SK-N-SH treated with all-trans-retinoic acid at 6 μM for 48 hours (cell line): Measurements from ENCODE around the gene KHDRBS2.
A peak's percentile ranks its signal among the peaks of the same experiment; 100 is the strongest.

Experiments
- ATAC-seq: fragments of 200-7000 bp; cut with Tn5 transposase; 3 replicates; pipeline ENCODE4 v1.9.1; 2020; ENCODE audit warnings: mild to moderate bottlenecking, moderate library complexity
- ARNTL ChIP-seq: fragments of 450-650 bp; formaldehyde crosslinking; IDR thresholded peaks from 2 replicates; pipeline ENCODE4 v1.5.0; 2020; ENCODE audit warnings: low read depth, mild to moderate bottlenecking, moderate library complexity, borderline replicate concordance
- BACH2 ChIP-seq: fragments of 250-450 bp; sonication (Bioruptor Pico); IDR thresholded peaks from 2 replicates; pipeline ENCODE4 v1.9.0; 2021; ENCODE audit warnings: mild to moderate bottlenecking, borderline replicate concordance
- CSDC2 ChIP-seq: fragments of 250-450 bp; sonication (Bioruptor Pico); IDR thresholded peaks from 2 replicates; pipeline ENCODE4 v1.5.0; 2020; ENCODE audit warnings: mild to moderate bottlenecking, moderate library complexity
- ESRRG ChIP-seq: fragments of 250-450 bp; sonication (Bioruptor Pico); IDR thresholded peaks from 2 replicates; pipeline ENCODE4 v1.6.1; 2021; ENCODE audit warnings: mild to moderate bottlenecking
- GLIS3 ChIP-seq: fragments of 250-450 bp; sonication (Bioruptor Pico); IDR thresholded peaks from 2 replicates; pipeline ENCODE4 v1.5.0; 2020; ENCODE audit warnings: mild to moderate bottlenecking, moderate library complexity
- ISL1 ChIP-seq: fragments of 250-450 bp; sonication (Bioruptor Pico); IDR thresholded peaks from 2 replicates; pipeline ENCODE4 v2.1.2; 2022; ENCODE audit warnings: mild to moderate bottlenecking, moderate library complexity
- PATZ1 ChIP-seq: fragments of 250-450 bp; sonication (Bioruptor Pico); IDR thresholded peaks from 2 replicates; pipeline ENCODE4 v1.8.0; 2020; ENCODE audit warnings: mild to moderate bottlenecking, moderate library complexity, borderline replicate concordance
- POU6F1 ChIP-seq: fragments of 250-450 bp; sonication (Bioruptor Pico); IDR thresholded peaks from 2 replicates; pipeline ENCODE4 v1.8.0; 2021; ENCODE audit warnings: low read depth, mild to moderate bottlenecking, moderate library complexity, borderline replicate concordance
- PPARA ChIP-seq: fragments of 250-450 bp; sonication (Bioruptor Pico); IDR thresholded peaks from 2 replicates; pipeline ENCODE4 v1.5.0; 2020; ENCODE audit warnings: mild to moderate bottlenecking, borderline replicate concordance
- RARB ChIP-seq: fragments of 250-450 bp; sonication (Bioruptor Pico); IDR thresholded peaks from 2 replicates; pipeline ENCODE4 v1.8.0; 2021; ENCODE audit warnings: mild to moderate bottlenecking, moderate library complexity
- SNAI2 ChIP-seq: fragments of 250-450 bp; sonication (Bioruptor Pico); IDR thresholded peaks from 2 replicates; pipeline ENCODE4 v1.5.0; 2020; ENCODE audit warnings: mild to moderate bottlenecking, moderate library complexity
- TCF4 ChIP-seq: fragments of 250-450 bp; sonication (Bioruptor Pico); IDR thresholded peaks from 2 replicates; pipeline ENCODE4 v1.8.0; 2021; ENCODE audit warnings: mild to moderate bottlenecking, moderate library complexity, borderline replicate concordance
- TOX ChIP-seq: fragments of 250-450 bp; sonication (Bioruptor Pico); IDR thresholded peaks from 2 replicates; pipeline ENCODE4 v1.8.0; 2021; ENCODE audit warnings: mild to moderate bottlenecking, moderate library complexity, borderline replicate concordance
- ZC3H10 ChIP-seq: fragments of 250-450 bp; sonication (Bioruptor Pico); IDR thresholded peaks from 2 replicates; pipeline ENCODE4 v1.5.1; 2021; ENCODE audit warnings: mild to moderate bottlenecking, moderate library complexity
- ZFP30 ChIP-seq: fragments of 450-650 bp; formaldehyde crosslinking; IDR thresholded peaks from 2 replicates; pipeline ENCODE4 v1.5.0; 2022; ENCODE audit warnings: mild to moderate bottlenecking, moderate library complexity
- ZNF565 ChIP-seq: fragments of 450-650 bp; formaldehyde crosslinking; conservative IDR thresholded peaks from 2 replicates; pipeline ENCODE4 v1.5.0; 2020; ENCODE audit warnings: low read depth, mild to moderate bottlenecking, moderate library complexity
- ZNF70 ChIP-seq: fragments of 450-650 bp; formaldehyde crosslinking; IDR thresholded peaks from 2 replicates; pipeline ENCODE4 v1.5.0; 2020; ENCODE audit warnings: mild to moderate bottlenecking, moderate library complexity
- TF ChIP-seq, protein P1 (sequence below): fragments of 250-450 bp; sonication (Bioruptor Pico); IDR thresholded peaks from 2 replicates; pipeline ENCODE4 v1.5.1; 2020; ENCODE audit warnings: low read depth, mild to moderate bottlenecking, moderate library complexity
- TF ChIP-seq, protein P2 (sequence below): fragments of 250-450 bp; sonication (Bioruptor Pico); IDR thresholded peaks from 2 replicates; pipeline ENCODE4 v1.5.1; 2021; ENCODE audit warnings: mild to moderate bottlenecking, moderate library complexity
- TF ChIP-seq, protein P3 (sequence below): fragments of 250-450 bp; sonication (Bioruptor Pico); IDR thresholded peaks from 2 replicates; pipeline ENCODE4 v1.5.0; 2020; ENCODE audit warnings: mild to moderate bottlenecking, moderate library complexity

Gene KHDRBS2

GRCh38 chr6:62167736-62168135, 118.3 kb downstream of the KHDRBS2 start (continued):
- TF ChIP-seq, protein P1, sequence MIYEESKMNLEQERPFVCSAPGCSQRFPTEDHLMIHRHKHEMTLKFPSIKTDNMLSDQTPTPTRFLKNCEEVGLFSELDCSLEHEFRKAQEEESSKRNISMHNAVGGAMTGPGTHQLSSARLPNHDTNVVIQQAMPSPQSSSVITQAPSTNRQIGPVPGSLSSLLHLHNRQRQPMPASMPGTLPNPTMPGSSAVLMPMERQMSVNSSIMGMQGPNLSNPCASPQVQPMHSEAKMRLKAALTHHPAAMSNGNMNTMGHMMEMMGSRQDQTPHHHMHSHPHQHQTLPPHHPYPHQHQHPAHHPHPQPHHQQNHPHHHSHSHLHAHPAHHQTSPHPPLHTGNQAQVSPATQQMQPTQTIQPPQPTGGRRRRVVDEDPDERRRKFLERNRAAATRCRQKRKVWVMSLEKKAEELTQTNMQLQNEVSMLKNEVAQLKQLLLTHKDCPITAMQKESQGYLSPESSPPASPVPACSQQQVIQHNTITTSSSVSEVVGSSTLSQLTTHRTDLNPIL (CRISPR knock-in tag) = no peak
- TF ChIP-seq ESRRG (CRISPR knock-in tag) = no peak
- no peak for TF ChIP-seq RARB
- TF ChIP-seq ARNTL = no peak
- no peak for TF ChIP-seq ZC3H10 (CRISPR knock-in tag)

DNA sequence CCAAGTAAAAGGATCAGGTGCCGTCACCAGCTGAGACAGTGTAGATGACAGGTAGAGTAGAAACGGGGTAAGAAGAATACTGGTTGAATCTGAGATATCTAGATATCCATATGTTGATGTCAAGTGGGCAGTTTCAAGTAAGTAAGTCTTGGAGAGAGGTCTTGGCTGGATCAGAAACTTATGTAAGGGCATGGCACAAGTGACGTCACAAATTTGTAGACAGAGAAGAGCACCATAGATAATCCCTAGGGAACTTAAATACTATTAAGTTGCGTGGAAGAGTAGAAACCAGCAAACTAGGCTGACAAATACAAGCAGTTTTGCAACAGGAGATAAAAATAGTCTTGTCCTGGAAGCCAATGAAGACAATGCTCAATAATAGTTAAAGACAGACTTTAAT, 123.2 kb downstream of the KHDRBS2 start:
- ATAC-seq = no peak
- TF ChIP-seq, protein P1 (CRISPR knock-in tag) = no peak
- no peak for TF ChIP-seq ARNTL
- TF ChIP-seq ESRRG (CRISPR knock-in tag) = no peak
- no peak for TF ChIP-seq ZC3H10 (CRISPR knock-in tag)
- TF ChIP-seq RARB = no peak
- no peak for TF ChIP-seq TOX (CRISPR knock-in tag)
- no peak for TF ChIP-seq ZFP30 (CRISPR knock-in tag)
- no peak for TF ChIP-seq ZNF565 (CRISPR knock-in tag)
- TF ChIP-seq ZNF70 (CRISPR knock-in tag) = no peak
- no peak for TF ChIP-seq CSDC2 (CRISPR knock-in tag)
- TF ChIP-seq, protein P2, sequence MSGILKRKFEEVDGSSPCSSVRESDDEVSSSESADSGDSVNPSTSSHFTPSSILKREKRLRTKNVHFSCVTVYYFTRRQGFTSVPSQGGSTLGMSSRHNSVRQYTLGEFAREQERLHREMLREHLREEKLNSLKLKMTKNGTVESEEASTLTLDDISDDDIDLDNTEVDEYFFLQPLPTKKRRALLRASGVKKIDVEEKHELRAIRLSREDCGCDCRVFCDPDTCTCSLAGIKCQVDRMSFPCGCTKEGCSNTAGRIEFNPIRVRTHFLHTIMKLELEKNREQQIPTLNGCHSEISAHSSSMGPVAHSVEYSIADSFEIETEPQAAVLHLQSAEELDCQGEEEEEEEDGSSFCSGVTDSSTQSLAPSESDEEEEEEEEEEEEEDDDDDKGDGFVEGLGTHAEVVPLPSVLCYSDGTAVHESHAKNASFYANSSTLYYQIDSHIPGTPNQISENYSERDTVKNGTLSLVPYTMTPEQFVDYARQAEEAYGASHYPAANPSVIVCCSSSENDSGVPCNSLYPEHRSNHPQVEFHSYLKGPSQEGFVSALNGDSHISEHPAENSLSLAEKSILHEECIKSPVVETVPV (CRISPR knock-in tag) = no peak
- no peak for TF ChIP-seq PATZ1 (CRISPR knock-in tag)
- no peak for TF ChIP-seq PPARA (CRISPR knock-in tag)

- no peak for ATAC-seq
- TF ChIP-seq ZNF565 (CRISPR knock-in tag) (no peak), GLIS3 (CRISPR knock-in tag) (no peak), BACH2 (CRISPR knock-in tag) (no peak)
- TF ChIP-seq, protein P3, sequence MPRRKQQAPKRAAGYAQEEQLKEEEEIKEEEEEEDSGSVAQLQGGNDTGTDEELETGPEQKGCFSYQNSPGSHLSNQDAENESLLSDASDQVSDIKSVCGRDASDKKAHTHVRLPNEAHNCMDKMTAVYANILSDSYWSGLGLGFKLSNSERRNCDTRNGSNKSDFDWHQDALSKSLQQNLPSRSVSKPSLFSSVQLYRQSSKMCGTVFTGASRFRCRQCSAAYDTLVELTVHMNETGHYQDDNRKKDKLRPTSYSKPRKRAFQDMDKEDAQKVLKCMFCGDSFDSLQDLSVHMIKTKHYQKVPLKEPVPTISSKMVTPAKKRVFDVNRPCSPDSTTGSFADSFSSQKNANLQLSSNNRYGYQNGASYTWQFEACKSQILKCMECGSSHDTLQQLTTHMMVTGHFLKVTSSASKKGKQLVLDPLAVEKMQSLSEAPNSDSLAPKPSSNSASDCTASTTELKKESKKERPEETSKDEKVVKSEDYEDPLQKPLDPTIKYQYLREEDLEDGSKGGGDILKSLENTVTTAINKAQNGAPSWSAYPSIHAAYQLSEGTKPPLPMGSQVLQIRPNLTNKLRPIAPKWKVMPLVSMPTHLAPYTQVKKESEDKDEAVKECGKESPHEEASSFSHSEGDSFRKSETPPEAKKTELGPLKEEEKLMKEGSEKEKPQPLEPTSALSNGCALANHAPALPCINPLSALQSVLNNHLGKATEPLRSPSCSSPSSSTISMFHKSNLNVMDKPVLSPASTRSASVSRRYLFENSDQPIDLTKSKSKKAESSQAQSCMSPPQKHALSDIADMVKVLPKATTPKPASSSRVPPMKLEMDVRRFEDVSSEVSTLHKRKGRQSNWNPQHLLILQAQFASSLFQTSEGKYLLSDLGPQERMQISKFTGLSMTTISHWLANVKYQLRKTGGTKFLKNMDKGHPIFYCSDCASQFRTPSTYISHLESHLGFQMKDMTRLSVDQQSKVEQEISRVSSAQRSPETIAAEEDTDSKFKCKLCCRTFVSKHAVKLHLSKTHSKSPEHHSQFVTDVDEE (CRISPR knock-in tag) = no peak
These were observed 133.2 kb downstream of the KHDRBS2 start for GRCh38 chr6:62152796-62153195.

DNA sequence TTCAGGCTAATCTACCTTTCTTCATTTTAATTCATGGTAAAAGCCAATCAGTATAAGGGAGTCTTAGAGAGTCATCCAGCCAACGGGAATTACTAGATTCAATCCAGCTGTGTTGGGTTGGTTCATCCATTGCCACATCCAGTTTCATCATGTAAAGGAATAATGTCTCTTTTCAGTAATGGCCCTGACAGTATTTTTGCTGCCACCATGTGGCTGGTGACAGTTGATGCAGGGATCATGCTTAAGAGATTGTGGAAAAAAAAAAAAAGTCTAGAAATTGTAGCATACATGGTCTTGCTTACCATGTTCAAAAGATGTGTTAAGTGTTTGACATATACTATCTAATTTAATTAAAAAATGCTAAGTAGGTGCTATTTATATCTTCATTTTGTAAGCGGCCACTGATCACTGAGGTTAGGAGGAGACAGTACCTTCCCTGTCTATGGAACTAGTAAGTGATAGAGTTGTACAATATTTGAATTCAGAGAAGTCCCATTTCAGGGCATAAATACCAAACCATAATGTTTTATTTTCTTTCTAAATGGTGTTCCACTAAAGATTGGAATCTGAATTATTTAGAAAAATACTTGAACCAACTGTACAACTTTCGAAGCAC, 135.9 kb downstream of the KHDRBS2 start:
- peak; percentile 61; the same call in 2 of the 3 replicates for ATAC-seq
- TF ChIP-seq TCF4 (CRISPR knock-in tag) (no peak), ZC3H10 (CRISPR knock-in tag) (no peak), PATZ1 (CRISPR knock-in tag) (no peak), SNAI2 (CRISPR knock-in tag) (no peak), CSDC2 (CRISPR knock-in tag) (no peak), POU6F1 (CRISPR knock-in tag) (no peak), ISL1 (no peak), ESRRG (CRISPR knock-in tag) (no peak)
- TF ChIP-seq, protein P3 (CRISPR knock-in tag) = no peak
